HFFc6 (cell line): ENCODE results near the gene RAB11FIP3. TPM values are rescaled to one million over a fixed set of nuclear protein-coding genes. Genes with fewer than 3 reads are reported as not detected.

Experiments used
- DNase-seq: peaks from one replicate; pipeline ENCODE4 v3.0.0-alpha.2; 2018
- H3K27ac Mint-ChIP-seq: 2 replicates; pipeline ENCODE4 v1.8.0; 2020; ENCODE audit warnings: mild to moderate bottlenecking, mixed read lengths
- H3K27me3 Mint-ChIP-seq: 2 replicates; pipeline ENCODE4 v1.8.0; 2021; ENCODE audit warnings: mild to moderate bottlenecking, moderate library complexity, mixed read lengths; ENCODE audit not compliant: insufficient read depth
- H3K36me3 Mint-ChIP-seq: 2 replicates; pipeline ENCODE4 v1.8.0; 2021; ENCODE audit warnings: low read depth, mixed read lengths
- H3K4me1 Mint-ChIP-seq: 2 replicates; pipeline ENCODE4 v1.8.0; 2020; ENCODE audit warnings: low read depth, mixed read lengths
- H3K4me3 Mint-ChIP-seq: 2 replicates; pipeline ENCODE4 v1.8.0; 2020; ENCODE audit warnings: mild to moderate bottlenecking, moderate library complexity, mixed read lengths
- H3K9me3 Mint-ChIP-seq: 2 replicates; pipeline ENCODE4 v1.8.0; 2020; ENCODE audit warnings: mild to moderate bottlenecking, mixed read lengths
- total RNA-seq, 6 experiments: library from RNA; stranded (reverse); fragmentation: NEBNext Ultra II Directional; extraction: Animal tissue kit (Norgen Biotek cat#: 25700); gene quantifications; 2 replicates in 1 of 6; 3 replicates in 5 of 6; pipeline ENCODE4 v1.2.3, GENCODE V29; 2021
- TF ChIP-seq, protein P1 (sequence below): fragments of 200-600 bp; sonication (generic); IDR thresholded peaks from 2 replicates; pipeline ENCODE4 v1.5.0; 2021; ENCODE audit warnings: antibody characterized with exemption, mild to moderate bottlenecking

The RAB11FIP3 gene
- total RNA-seq, 6 experiments from 2014 or later = 30.3 to 36.9 (median 33.9) TPM

DNA sequence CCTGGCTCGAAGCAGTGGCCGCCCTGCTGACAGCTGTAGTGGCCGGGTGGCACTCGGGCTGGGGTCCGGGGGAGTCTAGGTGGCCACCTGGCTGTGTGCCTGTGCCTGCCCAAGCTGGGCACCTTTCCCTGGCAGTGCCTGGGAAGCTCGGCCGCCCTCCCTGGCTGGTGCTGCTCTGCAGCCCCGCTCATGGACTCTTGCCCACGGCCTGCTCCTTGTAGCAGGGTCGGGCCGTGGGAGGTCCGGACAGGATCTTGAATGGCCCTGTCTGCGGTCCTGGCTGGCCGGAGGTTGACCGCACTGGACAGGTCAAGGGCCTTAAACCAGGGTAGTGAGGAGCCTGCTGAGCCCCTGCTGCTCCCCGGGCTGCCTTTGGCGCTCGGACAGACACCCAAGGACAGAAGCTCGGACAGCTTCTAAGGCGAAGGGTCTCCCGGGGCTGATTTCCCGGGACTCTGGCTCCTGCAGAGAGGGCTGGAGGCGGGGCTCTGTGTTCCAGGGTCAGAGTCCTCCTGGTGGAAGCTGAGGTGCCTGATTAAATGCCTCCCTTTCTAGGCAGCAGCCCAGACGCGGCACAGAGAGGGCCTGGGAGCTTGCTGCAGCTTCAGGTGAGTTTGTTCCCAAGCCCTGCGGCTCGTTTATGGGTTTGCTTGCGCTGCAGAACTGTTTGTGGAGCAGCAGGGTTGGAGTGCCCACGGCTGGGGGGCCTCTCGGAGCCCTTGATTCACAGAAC, 108.1 kb downstream of the RAB11FIP3 start:
- TF ChIP-seq, protein P1, sequence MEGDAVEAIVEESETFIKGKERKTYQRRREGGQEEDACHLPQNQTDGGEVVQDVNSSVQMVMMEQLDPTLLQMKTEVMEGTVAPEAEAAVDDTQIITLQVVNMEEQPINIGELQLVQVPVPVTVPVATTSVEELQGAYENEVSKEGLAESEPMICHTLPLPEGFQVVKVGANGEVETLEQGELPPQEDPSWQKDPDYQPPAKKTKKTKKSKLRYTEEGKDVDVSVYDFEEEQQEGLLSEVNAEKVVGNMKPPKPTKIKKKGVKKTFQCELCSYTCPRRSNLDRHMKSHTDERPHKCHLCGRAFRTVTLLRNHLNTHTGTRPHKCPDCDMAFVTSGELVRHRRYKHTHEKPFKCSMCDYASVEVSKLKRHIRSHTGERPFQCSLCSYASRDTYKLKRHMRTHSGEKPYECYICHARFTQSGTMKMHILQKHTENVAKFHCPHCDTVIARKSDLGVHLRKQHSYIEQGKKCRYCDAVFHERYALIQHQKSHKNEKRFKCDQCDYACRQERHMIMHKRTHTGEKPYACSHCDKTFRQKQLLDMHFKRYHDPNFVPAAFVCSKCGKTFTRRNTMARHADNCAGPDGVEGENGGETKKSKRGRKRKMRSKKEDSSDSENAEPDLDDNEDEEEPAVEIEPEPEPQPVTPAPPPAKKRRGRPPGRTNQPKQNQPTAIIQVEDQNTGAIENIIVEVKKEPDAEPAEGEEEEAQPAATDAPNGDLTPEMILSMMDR = no peak
- Mint-ChIP-seq H3K4me3 (no peak overlapping the region), H3K27ac (no peak overlapping the region), H3K27me3 (peaks cover 3% of the 10 kb centered on the region), H3K9me3 (no peaks in the 10 kb centered on the region), H3K4me1 (peaks cover 28% of the 10 kb centered on the region), H3K36me3 (peaks cover 1% of the 10 kb centered on the region; the same call in 1 of the 2 replicates)
- no peak for DNase-seq

DNA sequence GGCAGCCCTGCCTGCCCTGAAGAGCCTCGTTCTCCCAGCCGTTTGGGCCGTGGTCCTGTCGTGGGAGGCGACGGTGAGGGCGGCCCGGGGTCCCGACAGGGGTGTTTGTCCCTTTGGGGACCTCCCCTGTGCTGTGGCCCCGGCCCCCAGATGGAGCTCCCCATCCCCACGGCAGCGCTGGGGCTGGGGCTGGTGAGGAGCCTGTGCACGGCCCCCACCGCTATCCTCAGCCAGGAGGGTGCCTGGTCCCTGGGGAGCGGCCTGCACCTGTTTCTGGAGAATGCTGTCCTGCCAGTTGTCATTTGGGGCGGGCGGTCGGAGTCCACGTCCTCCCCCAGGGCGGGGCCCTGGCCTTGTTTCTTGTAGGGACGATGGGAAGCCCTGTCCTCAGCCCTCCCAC, 108.7 kb downstream of the RAB11FIP3 start:
- Mint-ChIP-seq H3K9me3 (no peaks in the 10 kb centered on the region), H3K4me1 (peaks cover 23% of the 10 kb centered on the region), H3K27ac (no peak overlapping the region), H3K36me3 (no peaks in the 10 kb centered on the region), H3K27me3 (no peaks in the 10 kb centered on the region), H3K4me3 (no peak overlapping the region)
- TF ChIP-seq, protein P1 = no peak
- no peak for DNase-seq

DNA sequence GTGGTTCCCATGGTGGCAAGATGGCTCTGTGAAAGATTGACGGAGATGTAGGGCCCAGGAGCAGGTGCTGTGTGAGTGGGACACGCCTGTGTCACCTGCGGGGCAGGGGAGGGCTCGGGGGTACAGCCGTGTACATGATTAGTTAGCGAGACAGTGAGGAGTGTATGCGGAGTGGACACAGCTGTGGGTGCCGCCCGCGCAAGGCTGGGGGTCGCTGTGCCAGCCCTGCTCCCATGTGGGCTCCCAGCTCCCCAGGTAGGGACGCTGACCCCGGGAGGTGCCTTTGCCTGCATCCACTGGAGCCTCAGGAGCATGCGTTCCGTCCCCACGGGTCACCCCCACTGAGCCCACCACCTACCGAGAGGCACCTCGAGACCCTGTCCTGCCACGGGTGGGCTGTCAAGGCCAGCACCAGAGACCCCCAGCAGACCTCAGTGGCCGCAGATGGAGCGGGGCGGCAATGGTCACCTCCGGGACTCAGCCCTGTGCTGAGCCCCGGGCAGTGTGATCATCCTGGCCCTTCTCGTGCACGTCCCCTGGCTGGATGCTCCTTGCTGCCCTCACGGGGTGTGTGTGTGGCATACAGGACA, 109.5 kb downstream of the RAB11FIP3 start:
- H3K27ac Mint-ChIP-seq = 0 out of 2 replicates have a peak overlapping the region, but pooled peaks have one; percentile 16
- no peaks in the 10 kb centered on the region for H3K27me3 Mint-ChIP-seq
- peaks cover 20% of the 10 kb centered on the region for H3K4me1 Mint-ChIP-seq
- TF ChIP-seq, protein P1 = no peak
- no peaks in the 10 kb centered on the region for H3K36me3 Mint-ChIP-seq
- no peak for DNase-seq
- H3K4me3 Mint-ChIP-seq = no peak overlapping the region
- H3K9me3 Mint-ChIP-seq = no peaks in the 10 kb centered on the region

DNA sequence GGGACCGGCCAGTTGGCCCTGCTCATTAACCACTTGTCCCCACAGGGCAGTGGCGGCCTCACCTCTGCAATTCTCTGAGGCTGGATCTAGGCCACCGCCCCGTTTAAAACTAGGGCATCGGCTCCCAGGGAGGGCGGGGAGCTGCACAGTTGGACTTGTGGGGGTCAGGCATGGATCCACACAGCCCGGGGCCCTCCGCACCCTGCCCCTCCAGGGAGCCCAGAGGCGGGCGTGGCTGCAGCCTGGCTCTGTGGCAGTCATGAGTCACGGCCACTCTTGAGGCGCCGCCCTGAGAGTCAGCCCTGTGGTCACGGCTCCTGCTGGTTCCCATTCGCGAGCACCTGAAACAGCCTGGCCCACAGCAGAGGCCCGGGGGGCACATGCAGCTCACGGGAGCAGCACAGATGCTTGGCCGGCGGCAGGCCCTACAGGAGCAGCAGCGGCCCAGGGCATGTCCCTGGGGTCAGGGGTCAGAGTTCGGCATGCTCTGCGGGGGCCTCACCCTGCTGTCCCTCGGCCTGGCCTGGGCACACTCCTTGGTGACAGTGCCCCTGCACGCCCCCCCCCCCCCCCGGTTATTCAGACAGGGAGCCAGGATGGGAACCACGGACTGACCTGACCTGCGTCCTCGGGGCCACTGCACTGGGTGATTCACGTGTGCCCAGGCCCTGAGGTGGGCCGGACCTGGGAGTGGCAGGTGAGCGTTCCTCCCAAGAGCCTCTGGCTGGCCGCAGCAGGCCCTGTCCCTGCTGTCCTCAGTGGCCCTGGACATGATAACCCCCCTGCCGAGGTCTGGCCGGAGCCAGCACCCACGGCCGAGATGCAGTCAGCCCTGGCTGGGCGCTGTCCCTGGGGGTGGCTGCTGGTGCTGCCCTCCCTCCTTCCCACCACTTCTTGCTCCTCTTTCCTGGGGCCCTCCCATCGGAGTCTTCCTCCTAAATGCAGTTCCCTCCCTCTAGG, 110.3 kb downstream of the RAB11FIP3 start:
- Mint-ChIP-seq H3K4me3 (no peak overlapping the region), H3K27me3 (no peaks in the 10 kb centered on the region), H3K36me3 (no peaks in the 10 kb centered on the region), H3K27ac (peak overlapping the region; percentile 72; the same call in 1 of the 2 replicates), H3K4me1 (peaks cover 14% of the 10 kb centered on the region), H3K9me3 (no peaks in the 10 kb centered on the region)
- DNase-seq = peak; percentile 57
- TF ChIP-seq, protein P1 = no peak

DNA sequence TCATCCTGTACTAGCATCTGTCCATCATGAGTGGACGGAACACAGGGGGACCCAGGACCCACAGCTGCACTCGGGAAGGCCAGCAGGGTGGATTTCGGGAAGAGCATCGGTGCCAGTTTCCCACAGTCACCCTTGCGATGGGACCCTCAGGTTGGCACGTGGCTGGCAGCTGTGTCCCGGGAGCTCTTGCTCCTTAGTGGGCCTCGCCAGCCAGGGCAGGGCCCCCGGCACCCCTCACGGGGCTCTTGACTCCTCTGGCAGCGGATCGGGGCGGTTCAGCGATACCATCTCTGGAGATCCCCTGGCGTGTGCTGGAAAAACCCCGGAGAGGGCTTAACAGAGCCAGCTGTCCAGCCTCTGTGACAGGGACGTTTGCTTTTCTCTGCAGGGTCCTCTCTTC, 111.3 kb downstream of the RAB11FIP3 start:
- H3K4me3 Mint-ChIP-seq = no peak overlapping the region
- no peaks in the 10 kb centered on the region for H3K36me3 Mint-ChIP-seq
- peaks cover 14% of the 10 kb centered on the region for H3K4me1 Mint-ChIP-seq
- no peaks in the 10 kb centered on the region for H3K27me3 Mint-ChIP-seq
- TF ChIP-seq, protein P1 = no peak
- H3K9me3 Mint-ChIP-seq = no peaks in the 10 kb centered on the region
- no peak overlapping the region for H3K27ac Mint-ChIP-seq
- no peak for DNase-seq
